ENCODE data around the gene CAPN13.

Gene CAPN13

GRCh38 chr2:30758191-30758651, 49.0 kb downstream of the CAPN13 start:
- Histone ChIP-seq H3K36me3 (replicated peaks; ENCODE audit: low read depth, low read length) (no peaks in the 10 kb centered on the region), H3K9me3 (ENCODE audit: insufficient read depth, low read length) (no peaks in the 10 kb centered on the region), H2AFZ (ENCODE audit: low read depth, low read length) (no peak overlapping the region), H3K27ac (ENCODE audit: low read length) (no peak overlapping the region), H3K4me2 (ENCODE audit: low read length) (no peak overlapping the region), H4K20me1 (ENCODE audit: insufficient read depth, low read length) (no peaks in the 10 kb centered on the region), H3K27me3 (ENCODE audit: low read depth, low read length) (peaks cover 27% of the 10 kb centered on the region), H3K4me1 (ENCODE audit: low read length) (peaks cover 21% of the 10 kb centered on the region), H3K9ac (ENCODE audit: low read length) (no peak overlapping the region), H3K4me3 (ENCODE audit: low read length) (no peak overlapping the region), H3K79me2 (ENCODE audit: low read length) (no peaks in the 10 kb centered on the region)
- no peak for TF ChIP-seq EZH2phosphoT487 (IDR thresholded peaks at IDR 0.05; ENCODE audit: low read depth)
- no peak for TF ChIP-seq CTCF (IDR thresholded peaks at IDR 0.05; ENCODE audit: low read depth, low read length)

- H3K27me3 ChIP-seq (ENCODE audit: low read depth, low read length) = peaks cover 28% of the 10 kb centered on the region
- no peak overlapping the region for H2AFZ ChIP-seq (ENCODE audit: low read depth, low read length)
- H3K4me2 ChIP-seq (ENCODE audit: low read length) = no peak overlapping the region
- TF ChIP-seq CTCF (IDR thresholded peaks at IDR 0.05; ENCODE audit: low read depth, low read length) (no peak), EZH2phosphoT487 (IDR thresholded peaks at IDR 0.05; ENCODE audit: low read depth) (no peak)
- H3K4me1 ChIP-seq (ENCODE audit: low read length) = peaks cover 21% of the 10 kb centered on the region
- no peak overlapping the region for H3K9ac ChIP-seq (ENCODE audit: low read length)
- no peaks in the 10 kb centered on the region for H4K20me1 ChIP-seq (ENCODE audit: insufficient read depth, low read length)
- H3K4me3 ChIP-seq (ENCODE audit: low read length) = no peak overlapping the region
- no peaks in the 10 kb centered on the region for H3K9me3 ChIP-seq (ENCODE audit: insufficient read depth, low read length)
- H3K79me2 ChIP-seq (ENCODE audit: low read length) = no peaks in the 10 kb centered on the region
- H3K36me3 ChIP-seq (replicated peaks; ENCODE audit: low read depth, low read length) = no peaks in the 10 kb centered on the region
- H3K27ac ChIP-seq (ENCODE audit: low read length) = no peak overlapping the region
Measured at GRCh38 chr2:30757749-30758148, 49.5 kb downstream of the CAPN13 start.

GRCh38 chr2:30756971-30757370, 50.3 kb downstream of the CAPN13 start:
- Histone ChIP-seq H3K27me3 (ENCODE audit: low read depth, low read length) (peaks cover 34% of the 10 kb centered on the region), H3K79me2 (ENCODE audit: low read length) (no peaks in the 10 kb centered on the region), H3K36me3 (replicated peaks; ENCODE audit: low read depth, low read length) (no peaks in the 10 kb centered on the region), H3K4me1 (ENCODE audit: low read length) (peaks cover 21% of the 10 kb centered on the region), H2AFZ (ENCODE audit: low read depth, low read length) (no peak overlapping the region), H3K9ac (ENCODE audit: low read length) (no peak overlapping the region), H3K4me3 (ENCODE audit: low read length) (no peak overlapping the region), H3K27ac (ENCODE audit: low read length) (no peak overlapping the region), H4K20me1 (ENCODE audit: insufficient read depth, low read length) (no peaks in the 10 kb centered on the region), H3K4me2 (ENCODE audit: low read length) (no peak overlapping the region), H3K9me3 (ENCODE audit: insufficient read depth, low read length) (no peaks in the 10 kb centered on the region)
- no peak for TF ChIP-seq CTCF (IDR thresholded peaks at IDR 0.05; ENCODE audit: low read depth, low read length)
- TF ChIP-seq EZH2phosphoT487 (IDR thresholded peaks at IDR 0.05; ENCODE audit: low read depth) = no peak

- Histone ChIP-seq H3K9ac (ENCODE audit: low read length) (no peak overlapping the region), H3K4me3 (ENCODE audit: low read length) (no peak overlapping the region), H3K79me2 (ENCODE audit: low read length) (no peaks in the 10 kb centered on the region), H4K20me1 (ENCODE audit: insufficient read depth, low read length) (no peaks in the 10 kb centered on the region), H3K27me3 (ENCODE audit: low read depth, low read length) (peaks cover 39% of the 10 kb centered on the region), H3K4me1 (ENCODE audit: low read length) (peaks cover 21% of the 10 kb centered on the region), H3K9me3 (ENCODE audit: insufficient read depth, low read length) (no peaks in the 10 kb centered on the region), H2AFZ (ENCODE audit: low read depth, low read length) (no peak overlapping the region), H3K27ac (ENCODE audit: low read length) (no peak overlapping the region), H3K4me2 (ENCODE audit: low read length) (no peak overlapping the region), H3K36me3 (replicated peaks; ENCODE audit: low read depth, low read length) (no peaks in the 10 kb centered on the region)
- TF ChIP-seq CTCF (IDR thresholded peaks at IDR 0.05; ENCODE audit: low read depth, low read length) = no peak
- no peak for TF ChIP-seq EZH2phosphoT487 (IDR thresholded peaks at IDR 0.05; ENCODE audit: low read depth)
Measured at GRCh38 chr2:30756051-30756719, 51.1 kb downstream of the CAPN13 start.

All from OCI-LY3 (cell line).